ENCODE data around the gene PLEKHJ1.

Gene PLEKHJ1

DNA sequence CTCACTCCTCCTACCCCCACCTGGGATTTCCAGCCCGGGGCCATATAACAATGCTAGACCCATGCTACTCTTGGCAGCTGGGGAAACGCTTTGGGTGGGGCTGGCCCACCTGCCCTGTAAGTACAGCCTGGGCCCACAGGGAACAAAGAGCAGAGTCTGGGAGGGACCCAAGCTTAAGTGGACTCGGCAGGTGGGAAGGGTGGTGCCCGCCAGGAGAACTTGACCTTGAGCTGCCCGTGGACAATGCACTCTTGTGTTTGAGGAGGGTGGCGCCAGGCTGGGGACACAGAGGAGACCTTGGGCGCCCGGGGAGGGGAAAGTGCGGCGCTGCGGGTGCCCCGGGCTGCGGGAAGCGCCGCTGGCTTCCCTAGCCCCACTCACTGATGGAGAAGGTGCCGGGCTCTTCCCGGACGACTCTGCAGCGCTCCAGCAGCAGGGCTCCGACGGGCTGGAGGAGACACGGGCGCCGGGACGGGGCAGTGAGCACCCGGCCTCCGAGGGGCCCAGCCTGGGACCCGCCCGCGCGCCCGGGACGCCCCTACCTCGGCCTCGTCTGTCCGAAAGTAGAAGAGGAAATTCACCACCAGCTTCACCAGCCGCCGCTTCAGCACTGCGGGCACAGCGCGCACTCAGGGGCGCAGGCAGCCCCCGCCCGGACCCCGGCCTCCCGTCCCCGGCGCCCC, 607 bp downstream of the PLEKHJ1 start:
- no peak for DNase-seq (ENCODE audit: low read depth in 2 of 2)

DNA sequence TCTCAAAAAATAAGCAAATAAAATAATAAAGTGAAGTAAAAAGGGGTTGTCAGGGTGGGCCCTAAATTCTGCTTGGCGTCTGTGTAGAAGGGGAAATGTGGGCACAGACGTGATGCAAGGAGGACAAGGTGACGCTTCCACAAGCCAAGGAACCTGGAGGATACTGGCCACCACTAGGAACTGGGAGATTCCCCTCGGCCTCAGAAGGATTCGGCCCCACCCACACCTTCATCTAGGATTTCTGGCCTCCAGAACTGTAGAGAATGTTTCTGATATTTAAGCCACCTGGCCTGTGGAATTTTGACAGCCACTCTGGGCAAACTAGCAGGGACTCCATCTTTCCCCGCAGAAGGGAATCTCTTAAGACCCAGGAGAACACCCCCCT, 1.1 kb downstream of the PLEKHJ1 start:
- no peak for DNase-seq (ENCODE audit: low read depth in 2 of 2)

DNA sequence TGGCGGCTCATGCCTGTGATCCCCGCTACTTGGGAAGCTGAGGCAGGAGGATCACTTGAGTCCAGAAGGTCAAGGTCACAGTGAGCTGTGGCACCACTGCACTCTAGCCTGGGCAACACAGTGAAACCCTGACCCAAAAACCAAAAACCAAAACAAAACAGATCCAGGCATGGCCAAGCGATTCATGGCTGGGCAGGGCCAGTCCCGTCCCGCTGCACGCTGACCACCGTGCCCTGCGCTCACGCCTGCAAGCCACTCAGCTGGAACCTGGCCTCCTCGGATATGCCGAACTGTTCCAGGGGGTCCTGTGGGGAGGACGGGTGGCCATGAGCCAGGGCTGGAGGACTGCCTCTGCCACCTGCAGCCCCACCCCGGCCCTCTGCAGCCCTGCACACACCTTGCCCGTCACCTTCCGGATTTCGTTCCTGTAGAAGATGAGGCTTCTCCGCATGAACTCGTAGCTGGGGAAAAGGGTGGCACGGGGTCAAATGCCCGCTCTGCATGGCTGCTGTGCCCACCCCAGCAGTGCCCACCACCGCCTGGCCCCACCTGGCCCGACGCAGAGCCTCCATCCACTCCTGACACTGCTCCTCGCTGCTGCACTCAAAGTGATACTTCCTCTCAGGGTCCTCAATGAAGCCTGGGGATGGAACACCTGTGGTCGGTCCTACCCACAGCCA, 2.4 kb downstream of the PLEKHJ1 start:
- DNase-seq (ENCODE audit: low read depth in 2 of 2), result no peak

DNA sequence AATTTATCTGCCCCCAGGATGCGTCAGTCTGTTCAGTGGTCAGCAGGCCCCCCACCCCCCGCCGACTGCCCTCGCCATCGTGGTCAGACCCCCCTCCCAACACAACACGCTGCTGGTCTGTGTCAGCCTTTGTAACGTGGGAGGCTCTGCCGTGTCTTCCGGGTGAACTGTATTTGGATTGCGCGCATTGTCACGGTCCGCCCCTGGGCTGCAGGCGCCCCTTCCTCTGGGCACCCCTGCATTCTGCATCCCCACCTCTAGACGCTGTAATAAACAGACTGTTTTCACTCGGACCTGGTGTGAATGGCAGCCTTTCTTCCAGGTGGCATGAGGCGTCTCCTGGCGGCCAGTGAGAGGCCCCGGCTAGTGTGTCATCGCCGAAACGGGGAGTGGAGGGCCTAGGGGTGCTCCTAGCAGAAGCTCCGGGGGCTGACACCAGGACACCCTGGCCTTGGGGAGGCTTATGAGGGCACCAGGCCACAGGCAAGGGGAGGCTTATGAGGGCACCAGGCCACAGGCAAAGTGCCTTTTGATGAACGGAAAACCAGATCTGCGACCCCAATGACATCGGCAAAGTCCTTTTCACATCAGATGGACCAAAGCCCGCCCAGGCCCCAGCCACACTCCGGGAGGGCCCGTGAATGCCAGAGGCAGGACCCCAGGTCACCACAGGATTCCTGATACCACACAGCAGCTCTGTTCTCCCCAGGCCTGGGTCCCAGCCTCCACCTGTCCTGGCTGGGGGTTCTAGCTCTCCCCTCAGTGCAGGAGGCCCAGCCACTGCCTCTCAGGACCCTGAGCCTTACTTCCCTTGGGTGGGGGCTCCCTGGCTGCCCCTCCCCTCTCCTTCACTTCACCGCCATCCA, 3.6 kb downstream of the PLEKHJ1 start:
- DNase-seq (ENCODE audit: low read depth in 2 of 2), result no peak

DNA sequence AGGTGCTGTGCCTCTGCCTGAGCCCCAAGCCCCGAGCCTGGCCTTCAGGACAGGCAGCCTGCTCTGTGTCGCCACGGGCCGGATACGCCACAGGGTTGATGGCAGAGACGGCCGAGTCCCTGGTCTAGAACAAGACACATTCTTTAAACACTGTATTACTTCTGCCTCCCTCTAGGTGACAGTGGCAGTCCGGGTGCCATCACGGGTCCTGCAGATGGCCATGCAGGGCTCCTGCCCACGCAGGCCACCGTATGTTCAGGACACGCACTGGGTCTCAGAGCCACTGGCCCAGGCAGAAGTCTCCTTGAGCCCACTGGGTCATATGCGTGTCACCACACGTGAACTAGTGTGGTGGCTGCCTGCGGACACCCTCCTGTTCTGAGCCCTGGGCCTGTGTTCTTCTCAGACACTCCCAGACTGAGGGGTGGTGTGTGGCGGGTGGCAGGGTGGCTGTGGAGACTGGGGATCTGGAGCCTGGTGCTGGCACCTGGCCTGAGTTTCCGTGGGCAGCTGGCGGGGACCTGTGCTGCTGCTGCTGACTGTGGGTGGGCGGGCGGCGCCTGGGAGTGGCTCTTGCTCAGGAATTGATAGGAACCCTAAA, 4.4 kb downstream of the PLEKHJ1 start:
- no peak for DNase-seq (ENCODE audit: low read depth in 2 of 2)

DNA sequence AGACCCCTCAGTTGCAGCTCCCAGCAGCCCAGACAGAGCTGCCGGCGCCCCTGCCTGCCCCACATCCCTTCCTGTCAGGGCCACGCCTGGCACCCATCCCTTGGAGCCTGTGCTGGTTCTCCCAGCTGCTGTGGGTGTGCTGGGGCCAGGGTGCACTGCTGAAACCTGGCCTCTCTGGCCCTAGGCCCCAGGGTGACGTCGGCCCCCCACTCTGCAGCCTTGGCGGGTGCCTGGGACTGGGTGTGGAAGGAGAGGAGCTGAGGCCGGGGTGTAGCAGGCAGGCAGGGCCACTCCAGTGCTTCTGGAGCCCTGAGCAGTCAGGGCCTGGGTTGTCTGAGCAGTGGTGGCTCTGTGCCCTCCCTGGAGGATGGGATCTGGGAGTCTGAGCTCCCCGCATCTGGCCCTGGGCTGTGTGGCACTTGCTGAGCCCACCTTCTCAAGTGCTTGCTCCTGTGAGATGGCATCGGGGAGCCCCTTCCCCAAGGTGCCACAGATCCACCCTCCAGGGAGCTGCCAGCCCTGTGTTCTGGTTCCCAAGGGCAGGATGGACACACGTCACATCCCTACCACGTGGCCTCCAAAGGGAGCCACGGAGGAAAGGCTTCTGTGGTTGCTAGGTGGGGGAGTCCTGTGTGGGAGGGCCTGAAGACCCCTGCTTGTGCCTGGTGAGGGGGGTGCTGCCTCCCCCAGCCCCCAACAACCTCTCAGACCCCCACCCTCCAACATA, 5.2 kb downstream of the PLEKHJ1 start:
- DNase-seq (ENCODE audit: low read depth in 2 of 2), result no peak

DNA sequence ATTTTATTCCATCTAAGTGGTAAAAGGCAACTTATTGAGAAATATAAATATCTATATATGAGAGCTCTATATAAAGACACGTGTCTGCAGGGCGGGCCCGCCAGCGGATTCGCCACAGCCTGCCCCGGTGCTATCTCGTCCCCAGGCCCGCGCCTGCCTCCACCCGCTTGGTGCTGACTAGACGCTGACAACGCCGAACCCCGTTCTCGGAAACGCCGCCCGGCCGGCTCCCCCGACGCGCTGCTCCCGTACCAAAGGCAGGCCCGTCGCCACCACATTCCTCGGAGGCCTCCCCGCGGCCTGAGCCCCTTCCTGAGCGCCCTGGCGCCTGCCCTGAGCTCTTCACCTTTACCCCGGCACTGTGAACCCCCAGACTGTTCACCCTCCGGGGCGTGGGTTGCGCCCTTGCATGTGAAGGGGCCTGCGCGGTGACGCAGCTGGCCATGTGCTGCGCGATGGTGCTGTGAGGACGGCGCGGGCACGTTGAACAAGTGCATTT, 6.0 kb downstream of the PLEKHJ1 start:
- DNase-seq (ENCODE audit: low read depth in 2 of 2), result no peak

DNA sequence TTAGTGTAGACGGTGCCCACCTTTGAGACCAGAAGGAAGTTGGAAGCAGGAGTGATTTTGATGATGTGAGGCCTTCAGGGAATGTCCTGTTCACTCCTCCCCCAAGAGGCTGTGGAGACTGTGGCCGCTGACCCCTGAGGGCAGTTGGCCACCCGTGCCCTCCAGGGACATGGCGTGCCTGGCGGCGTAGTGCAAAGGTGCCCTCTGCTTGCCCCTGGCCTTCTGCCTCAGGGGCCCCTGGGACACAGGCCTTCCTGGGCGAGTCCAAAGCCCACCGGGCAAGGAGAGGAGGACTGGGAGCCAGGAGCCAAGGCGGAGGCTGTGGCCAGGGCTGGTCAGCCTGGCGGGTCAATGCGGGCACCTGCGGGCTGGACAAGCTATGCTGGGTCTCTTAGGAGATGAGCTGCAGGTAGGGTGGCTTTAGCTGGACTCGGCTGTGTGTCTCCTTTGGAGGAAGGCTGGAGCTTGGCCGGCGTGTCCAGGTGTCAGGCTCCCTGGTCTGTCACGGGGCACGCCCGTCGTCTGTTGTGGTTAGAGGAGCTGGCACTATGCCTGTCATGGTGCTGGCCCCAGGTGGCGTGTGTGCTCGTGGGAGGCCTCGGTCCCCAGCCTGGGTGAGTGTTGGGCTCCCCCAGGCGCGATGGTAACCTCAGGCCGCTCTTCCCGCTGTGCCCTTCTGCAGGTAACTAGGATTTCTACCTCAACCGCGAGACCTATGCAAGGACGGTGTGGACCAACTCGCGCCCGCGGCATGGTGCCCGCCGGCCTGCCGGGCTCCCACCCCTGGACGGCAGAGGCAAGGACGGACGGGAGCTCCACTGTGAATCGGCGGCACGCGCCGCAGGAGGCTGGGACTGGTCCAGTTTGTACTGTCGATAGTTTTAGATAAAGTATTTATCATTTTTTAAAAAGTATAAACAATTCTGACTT, 6.8 kb downstream of the PLEKHJ1 start:
- no peak for DNase-seq (ENCODE audit: low read depth in 2 of 2)

DNA sequence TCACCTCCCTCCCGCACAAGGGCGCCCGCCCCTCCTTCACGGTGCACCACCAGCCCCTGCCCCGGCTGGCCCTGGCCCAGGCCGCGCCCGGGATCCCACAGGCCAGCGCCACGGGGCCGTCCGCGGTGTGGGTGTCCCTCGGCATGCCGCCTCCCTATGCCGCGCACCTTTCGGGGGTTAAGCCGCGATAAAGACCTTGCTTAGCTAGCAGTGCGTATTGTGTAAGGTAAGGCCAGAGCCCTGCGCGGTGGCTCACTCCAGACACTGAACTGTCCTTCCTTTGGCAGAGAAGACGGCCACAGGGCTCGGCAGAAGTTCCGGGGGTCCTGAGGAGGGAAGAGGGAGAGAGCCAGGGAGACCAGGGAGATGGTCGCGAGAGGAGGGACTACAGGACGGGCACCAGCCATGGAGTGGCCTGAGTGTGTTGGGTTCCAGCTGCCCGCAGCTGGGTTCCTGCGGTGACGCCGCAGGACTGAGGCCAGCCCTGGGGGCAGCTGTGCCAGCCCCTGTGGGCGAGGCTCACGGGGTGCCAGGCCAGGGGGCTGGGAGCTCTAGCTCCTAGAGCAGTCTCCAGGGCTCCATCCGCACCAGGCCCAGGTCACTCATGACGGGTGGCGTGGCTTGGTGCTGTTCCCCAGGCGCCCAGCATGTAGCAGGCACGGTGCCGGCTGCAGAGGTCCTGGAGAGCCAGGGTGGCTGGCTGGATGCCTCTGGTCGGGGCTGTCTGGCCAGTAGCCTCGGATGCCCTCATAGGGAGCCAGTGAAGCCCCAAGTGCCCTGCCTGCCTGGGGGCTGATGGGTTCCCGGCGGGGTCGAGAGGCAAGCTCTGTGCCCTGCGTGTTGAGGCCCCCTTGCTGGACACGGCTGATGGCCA, 7.7 kb downstream of the PLEKHJ1 start:
- no peak for DNase-seq (ENCODE audit: low read depth in 2 of 2)

DNA sequence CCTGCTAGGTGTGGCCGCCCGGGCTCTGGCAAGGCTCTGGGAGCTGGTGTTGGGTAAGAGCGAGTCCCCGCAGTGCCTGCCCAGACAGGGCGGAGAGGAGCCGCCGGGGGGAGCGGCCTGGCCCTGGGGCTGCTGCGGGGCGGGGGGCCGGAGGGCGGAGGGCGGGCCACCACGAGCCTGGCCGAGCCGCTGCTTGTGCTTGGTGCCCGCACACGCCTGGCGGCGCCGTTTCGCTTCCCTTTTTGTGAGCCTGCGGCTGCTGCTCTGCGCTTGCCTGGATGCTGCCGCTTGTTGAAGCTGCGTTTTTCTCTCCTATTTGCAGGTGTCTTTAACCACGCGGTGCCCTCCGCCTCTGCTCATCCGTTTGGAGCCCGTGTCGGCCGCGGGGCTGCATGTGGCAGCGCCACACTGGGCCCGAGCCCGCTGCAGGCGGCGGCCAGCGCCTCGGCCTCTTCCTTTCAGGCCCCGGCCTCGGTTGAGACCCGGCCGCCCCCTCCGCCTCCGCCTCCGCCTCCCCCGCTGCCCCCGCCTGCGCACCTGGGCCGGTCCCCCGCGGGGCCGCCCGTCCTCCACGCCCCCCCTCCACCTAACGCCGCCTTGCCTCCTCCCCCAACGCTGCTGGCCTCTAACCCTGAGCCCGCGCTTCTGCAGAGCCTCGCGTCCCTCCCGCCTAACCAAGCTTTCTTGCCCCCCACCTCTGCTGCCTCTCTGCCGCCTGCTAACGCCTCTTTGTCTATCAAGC, 8.5 kb downstream of the PLEKHJ1 start:
- no peak for DNase-seq (ENCODE audit: low read depth in 2 of 2)

DNA sequence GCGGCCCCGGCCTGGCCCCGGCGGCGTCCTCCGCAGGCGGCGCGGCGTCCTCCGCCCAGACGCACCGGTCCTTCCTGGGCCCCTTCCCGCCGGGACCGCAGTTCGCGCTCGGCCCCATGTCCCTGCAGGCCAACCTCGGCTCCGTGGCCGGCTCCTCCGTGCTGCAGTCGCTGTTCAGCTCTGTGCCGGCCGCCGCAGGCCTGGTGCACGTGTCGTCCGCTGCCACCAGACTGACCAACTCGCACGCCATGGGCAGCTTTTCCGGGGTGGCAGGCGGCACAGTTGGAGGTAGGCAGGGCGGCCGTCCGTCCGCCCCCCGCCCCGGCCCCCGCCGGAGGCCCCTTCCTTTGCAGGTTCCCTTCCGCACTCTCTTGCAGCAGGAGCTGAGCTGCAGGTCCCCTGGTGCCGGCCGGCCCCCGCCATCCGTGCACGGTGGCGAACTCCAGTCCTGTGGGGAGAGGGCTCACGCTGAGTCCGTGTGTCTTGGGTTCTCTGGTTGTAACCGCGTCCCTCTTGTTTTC, 9.2 kb downstream of the PLEKHJ1 start:
- no peak for DNase-seq (ENCODE audit: low read depth in 2 of 2)

DNA sequence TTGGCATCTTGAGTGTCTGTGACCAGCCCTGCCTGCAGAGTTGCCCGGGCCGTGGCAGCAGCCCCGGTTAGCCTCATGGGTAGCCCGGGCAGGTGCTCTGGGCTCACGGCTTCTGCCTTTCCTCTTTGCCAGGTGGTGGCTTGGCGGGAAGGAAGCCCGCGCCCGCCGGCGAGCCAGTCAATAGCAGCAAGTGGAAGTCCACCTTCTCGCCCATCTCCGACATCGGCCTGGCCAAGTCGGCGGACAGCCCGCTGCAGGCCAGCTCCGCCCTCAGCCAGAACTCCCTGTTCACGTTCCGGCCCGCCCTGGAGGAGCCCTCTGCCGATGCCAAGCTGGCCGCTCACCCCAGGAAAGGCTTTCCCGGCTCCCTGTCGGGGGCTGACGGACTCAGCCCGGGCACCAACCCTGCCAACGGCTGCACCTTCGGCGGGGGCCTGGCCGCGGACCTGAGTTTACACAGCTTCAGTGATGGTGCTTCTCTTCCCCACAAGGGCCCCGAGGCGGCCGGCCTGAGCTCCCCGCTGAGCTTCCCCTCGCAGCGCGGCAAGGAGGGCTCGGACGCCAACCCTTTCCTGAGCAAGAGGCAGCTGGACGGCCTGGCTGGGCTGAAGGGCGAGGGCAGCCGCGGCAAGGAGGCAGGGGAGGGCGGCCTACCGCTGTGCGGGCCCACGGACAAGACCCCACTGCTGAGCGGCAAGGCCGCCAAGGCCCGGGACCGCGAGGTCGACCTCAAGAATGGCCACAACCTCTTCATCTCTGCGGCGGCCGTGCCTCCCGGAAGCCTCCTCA, 9.9 kb downstream of the PLEKHJ1 start:
- no peak for DNase-seq (ENCODE audit: low read depth in 2 of 2)

DNA sequence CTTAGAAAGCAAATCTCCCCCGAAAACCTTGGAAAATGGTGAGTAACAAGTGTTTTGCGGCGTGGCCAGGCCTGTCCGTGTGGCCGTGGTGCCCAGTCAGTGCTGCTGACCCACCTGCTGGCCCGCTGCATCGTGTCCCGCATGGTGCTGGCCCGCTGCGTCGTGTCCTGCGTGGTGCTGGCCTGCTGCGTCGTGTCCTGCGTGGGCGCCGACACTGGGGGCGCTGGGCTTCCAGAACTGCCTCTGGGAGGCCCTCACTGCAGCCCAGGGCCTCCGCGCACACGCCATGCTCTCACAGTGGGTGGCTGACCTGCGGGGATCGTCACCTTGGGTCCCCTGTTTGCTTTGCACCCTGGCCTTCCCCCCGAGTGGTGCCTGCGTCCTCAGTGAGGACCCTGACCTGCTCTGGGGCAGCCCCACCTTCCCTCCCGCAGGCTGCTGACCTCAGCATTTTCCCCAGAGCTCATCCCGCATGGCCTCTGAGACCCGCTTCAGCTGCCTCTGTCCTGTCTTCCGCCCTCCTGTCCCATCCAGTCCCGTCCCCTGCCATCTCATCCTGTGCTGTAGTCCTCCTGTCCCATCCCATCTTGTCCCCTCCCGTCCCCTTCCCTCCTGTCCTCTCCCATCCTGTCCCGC, 10.6 kb downstream of the PLEKHJ1 start:
- no peak for DNase-seq (ENCODE audit: low read depth in 2 of 2)

DNA sequence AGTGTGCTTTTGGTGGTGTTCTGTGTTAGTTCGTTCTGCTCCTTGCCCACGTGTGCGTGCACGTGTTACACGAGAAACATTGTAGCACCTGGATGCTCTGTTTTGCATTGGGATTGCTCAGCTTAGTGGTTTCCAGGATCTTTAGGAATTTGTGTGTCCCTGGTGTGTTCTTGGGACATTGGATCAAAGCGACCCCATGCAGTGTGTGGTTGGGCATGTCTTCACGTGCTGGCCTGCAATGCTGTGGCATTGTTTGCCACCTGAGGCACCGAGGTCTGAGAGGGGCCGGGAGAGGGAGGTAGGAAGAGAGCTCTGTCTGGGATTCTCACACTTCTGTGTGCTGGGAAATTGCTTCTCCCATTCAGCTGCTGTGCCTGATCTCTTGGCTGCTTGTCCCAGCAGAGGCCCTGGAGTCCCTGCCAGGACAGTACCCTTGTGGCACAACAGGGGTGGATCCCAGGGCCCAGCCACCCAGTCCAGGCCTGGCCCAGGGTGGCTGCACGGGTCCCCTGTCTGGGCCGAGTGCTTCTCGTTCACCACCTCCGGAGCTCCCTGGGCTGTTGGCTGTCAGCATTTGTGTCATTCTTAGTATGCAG, 11.3 kb downstream of the PLEKHJ1 start:
- no peak for DNase-seq (ENCODE audit: low read depth in 2 of 2)

DNA sequence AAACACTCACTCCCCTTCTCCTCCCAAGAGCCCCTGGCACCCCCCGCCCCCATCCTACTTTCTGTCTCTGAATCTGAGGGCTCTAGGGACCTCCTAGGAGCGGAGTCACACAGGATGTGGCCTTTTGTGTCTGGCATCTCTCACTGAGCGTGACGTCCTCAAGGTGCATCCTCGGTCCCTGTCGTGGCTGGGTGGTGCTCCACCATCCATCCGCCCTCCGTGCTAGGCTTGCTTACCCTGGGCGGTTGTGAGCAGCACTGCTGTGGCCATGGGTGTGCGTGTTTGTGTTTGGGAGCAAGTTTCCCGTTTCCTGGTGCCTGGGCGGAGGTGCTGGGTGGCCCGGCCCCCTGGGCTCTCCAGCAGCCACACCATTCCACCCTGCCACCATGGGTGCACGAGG, 12.2 kb downstream of the PLEKHJ1 start:
- DNase-seq (ENCODE audit: low read depth in 2 of 2), result no peak

DNA sequence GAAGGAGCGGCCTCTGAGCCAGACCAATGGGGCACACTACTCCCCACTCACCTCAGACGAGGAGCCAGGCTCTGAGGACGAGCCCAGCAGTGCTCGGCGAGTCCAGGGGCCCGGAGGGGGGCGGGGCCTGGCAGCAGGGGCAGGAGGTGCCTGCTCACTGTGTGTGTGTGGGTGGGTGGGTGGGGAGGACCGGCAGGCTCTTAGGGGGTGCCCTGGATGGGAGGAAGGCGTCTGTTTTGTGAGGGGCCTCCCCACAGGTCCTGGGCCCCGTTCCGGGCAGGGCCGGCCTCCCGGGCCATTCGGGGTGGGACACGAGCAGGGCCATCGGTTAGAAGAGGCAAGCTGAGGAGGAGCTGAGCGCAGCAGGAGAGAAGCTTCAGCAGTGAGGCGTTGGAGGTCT, 12.7 kb downstream of the PLEKHJ1 start:
- no peak for DNase-seq (ENCODE audit: low read depth in 2 of 2)

DNA sequence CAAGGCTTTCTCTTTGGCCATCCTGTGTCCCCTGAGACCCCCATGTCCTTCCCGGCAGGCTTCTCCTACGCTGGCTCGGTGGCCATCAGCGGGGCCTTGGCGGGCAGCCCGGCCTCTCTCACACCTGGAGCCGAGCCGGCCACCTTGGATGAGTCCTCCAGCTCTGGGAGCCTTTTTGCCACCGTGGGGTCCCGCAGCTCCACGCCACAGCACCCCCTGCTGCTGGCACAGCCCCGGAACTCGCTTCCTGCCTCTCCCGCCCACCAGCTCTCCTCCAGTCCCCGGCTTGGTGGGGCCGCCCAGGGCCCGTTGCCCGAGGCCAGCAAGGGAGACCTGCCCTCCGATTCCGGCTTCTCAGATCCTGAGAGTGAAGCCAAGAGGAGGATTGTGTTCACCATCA, 14.2 kb downstream of the PLEKHJ1 start:
- no peak for DNase-seq (ENCODE audit: low read depth in 2 of 2)

Measured in stimulated activated CD8-positive, alpha-beta memory T cell treated with anti-CD3 and anti-CD28 coated beads, Interleukin-2, amount 100 ng/mL, for 48 hours (primary cell).